ENCODE measurements around the gene P4HB.
A peak's percentile ranks its signal among the peaks of the same experiment; 100 is the strongest.
"Not testable (repeated sequence)": the region's sequence is repeated elsewhere in the genome, so short reads cannot be mapped to it uniquely, and the experiment has no call there.

The P4HB gene

GRCh38 chr17:81844887-81845286, 15.4 kb downstream of the P4HB start:
- DNase-seq = no peak

GRCh38 chr17:81844327-81844851, 15.9 kb downstream of the P4HB start:
- DNase-seq = no peak

- no peak for DNase-seq
Observed at GRCh38 chr17:81843713-81844326, 16.5 kb downstream of the P4HB start.

GRCh38 chr17:81842725-81843504, 17.4 kb downstream of the P4HB start:
- DNase-seq = no peak

GRCh38 chr17:81842378-81842724, 18.0 kb downstream of the P4HB start:
- DNase-seq = no peak

- no peak for DNase-seq
Observed at GRCh38 chr17:81841866-81842265, 18.5 kb downstream of the P4HB start.

- no peak for DNase-seq
Observed at GRCh38 chr17:81840826-81841778, 19.2 kb downstream of the P4HB start.

GRCh38 chr17:81840059-81840458, 20.3 kb downstream of the P4HB start:
- not testable (repeated sequence) for DNase-seq

GRCh38 chr17:81839301-81839700, 21.0 kb downstream of the P4HB start:
- no peak for DNase-seq

GRCh38 chr17:81838753-81839255, 21.5 kb downstream of the P4HB start:
- DNase-seq = no peak

GRCh38 chr17:81837641-81838040, 22.7 kb downstream of the P4HB start:
- DNase-seq = no peak

GRCh38 chr17:81834831-81835267, 25.5 kb downstream of the P4HB start, which contains the start of gene PPP1R27:
Gene PPP1R27, minus strand, starts transcription at chr17:81835050. Its CDS starts 97 bp downstream, at chr17:81834953.
- no peak for DNase-seq

- no peak for DNase-seq
Observed at GRCh38 chr17:81833921-81834830, 26.2 kb downstream of the P4HB start.

- DNase-seq = peak; percentile 98
Observed at GRCh38 chr17:81833160-81833920, 27.0 kb downstream of the P4HB start, which contains the start of gene MCRIP1. Gene MCRIP1, minus strand, starts transcription at chr17:81833291. Its CDS starts 8,785 bp downstream, at chr17:81824506.

GRCh38 chr17:81832608-81833159, 27.7 kb downstream of the P4HB start:
- peak; percentile 69 for DNase-seq

GRCh38 chr17:81831957-81832607, 28.3 kb downstream of the P4HB start:
- peak; percentile 69 for DNase-seq

- peak; percentile 41 for DNase-seq
Observed at GRCh38 chr17:81831563-81831956, 28.8 kb downstream of the P4HB start.

GRCh38 chr17:81829858-81830257, 30.5 kb downstream of the P4HB start:
- DNase-seq = no peak

- DNase-seq = no peak
Observed at GRCh38 chr17:81828656-81829055, 31.7 kb downstream of the P4HB start.

Measured in stimulated activated CD8-positive, alpha-beta memory T cell treated with anti-CD3 and anti-CD28 coated beads, Interleukin-4, amount 100 ng/mL, for 48 hours (primary cell).